Lung (tissue), 12 donors: Measurements from ENCODE around the gene IL6R. TPM values are rescaled to one million over a fixed set of nuclear protein-coding genes. Genes with fewer than 3 reads are reported as not detected.

Experiments
- ATAC-seq: fragments of 200-7000 bp; cut with Tn5 transposase; one replicate; pipeline ENCODE4 v1.9.1; 2020; ENCODE audit warnings: moderate number of reproducible peaks; ENCODE audit not compliant: insufficient read depth, low FRiP score
- DNase-seq, 3 donors: peaks; one replicate each; pipeline ENCODE4 v3.0.0-alpha.2; 2013 to 2017
- H3K27ac ChIP-seq, 2 donors: one replicate each; pipeline ENCODE4 v1.5.1; 2013; ENCODE audit warnings: mild to moderate bottlenecking in 2 of 2, moderate library complexity in 2 of 2, control low read depth in 1 of 2, inconsistent platforms in 1 of 2, low read depth in 1 of 2, low read length in 1 of 2
- H3K27me3 ChIP-seq, 3 donors: one replicate each; pipeline ENCODE4 v1.5.1; 2013; ENCODE audit warnings: low read length in 2 of 3; ENCODE audit not compliant: control insufficient read depth in 3 of 3, insufficient read depth in 3 of 3
- H3K36me3 ChIP-seq, 4 donors: one replicate each; pipeline ENCODE4 v1.5.1; 2013; ENCODE audit warnings: low read length in 4 of 4, mild to moderate bottlenecking in 1 of 4, moderate library complexity in 1 of 4; ENCODE audit not compliant: control insufficient read depth in 4 of 4, insufficient read depth in 4 of 4
- H3K4me1 ChIP-seq, 5 donors: one replicate each; pipeline ENCODE4 v1.5.1; 2013; ENCODE audit warnings: low read length in 5 of 5, mild to moderate bottlenecking in 2 of 5, moderate library complexity in 1 of 5; ENCODE audit not compliant: control insufficient read depth in 5 of 5, insufficient read depth in 5 of 5
- H3K4me3 ChIP-seq: one replicate; pipeline ENCODE4 v1.5.1; 2013; ENCODE audit warnings: mild to moderate bottlenecking, control low read depth, moderate library complexity
- H3K9ac ChIP-seq, 2 donors: one replicate each; pipeline ENCODE4 v1.5.1; 2013; ENCODE audit warnings: low read length in 2 of 2, control low read depth in 1 of 2; ENCODE audit not compliant: insufficient read depth in 1 of 2
- H3K9me3 ChIP-seq, 4 donors: one replicate each; pipeline ENCODE4 v1.5.1; 2013; ENCODE audit warnings: low read length in 3 of 4, mild to moderate bottlenecking in 1 of 4, moderate library complexity in 1 of 4; ENCODE audit not compliant: control insufficient read depth in 4 of 4, insufficient read depth in 3 of 4
- CTCF ChIP-seq: IDR thresholded peaks from 2 replicates; pipeline ENCODE4 v1.5.1; 2012; ENCODE audit warnings: mild to moderate bottlenecking; ENCODE audit errors: control extremely low read depth, extremely low read depth
- WGBS, 2 donors: extraction: QIAGEN DNeasy Blood & Tissue Kit; methylation state at CpG; one replicate each; pipeline ENCODE4 v1.1.7; 2013; 5-methylcytosine and 5-hydroxymethylcytosine counted together
- polyA plus RNA-seq, 2 donors: library from polyadenylated mRNA; stranded (reverse); fragments of 200-250 nt; gene quantifications; one replicate each; pipeline ENCODE4 v1.2.1, GENCODE V29; 2013
- total RNA-seq, 2 donors: library from RNA; depleted of rRNA in 1 of 2; stranded (reverse); fragments of >200 nt in 1 of 2; gene quantifications; one replicate each; pipeline ENCODE4 v1.2.1, GENCODE V29; 2014 to 2021
- donor health status: control.
- donor health status: control.
- donor health status: Bipolar disorder and iron deficiency.
- donor health status: healthy.
- donor health status: DM: yes; HTN: yes; CAD: no.

Gene IL6R
- total and polyA plus RNA-seq, 4 donors, result 12.3 to 79.7 (median 32.0) TPM

GRCh38 chr1:154456631-154457030, 51.5 kb downstream of the IL6R start:
- H3K9ac ChIP-seq, result no peak overlapping the region
- H3K27me3 ChIP-seq, result no peaks in the 10 kb centered on the region
- peaks cover 0 to 22% (median 3%) of the 10 kb centered on the region in 4 donors for H3K36me3 ChIP-seq
- DNase-seq (no peak), ATAC-seq (no peak)
- H3K4me1 ChIP-seq, result peaks cover 0 to 8% (median 5%) of the 10 kb centered on the region in 5 donors
- no peak overlapping the region for H3K27ac ChIP-seq
- no peak overlapping the region for H3K4me3 ChIP-seq
- WGBS, 2 donors, result 30 to 68% methylated on average over 6 of the region's 6 CpGs
- TF ChIP-seq CTCF, result no peak
- no peaks in the 10 kb centered on the region for H3K9me3 ChIP-seq

- Histone ChIP-seq H3K9me3 (no peaks in the 10 kb centered on the region), H3K4me1 (peaks cover 0 to 8% (median 0%) of the 10 kb centered on the region in 5 donors), H3K27ac (no peak overlapping the region), H3K36me3 (peaks cover 0 to 13% (median 3%) of the 10 kb centered on the region in 4 donors), H3K27me3 (no peaks in the 10 kb centered on the region), H3K9ac (no peak overlapping the region), H3K4me3 (no peak overlapping the region)
- no peak for TF ChIP-seq CTCF
- DNase-seq, result no peak
- no peak for ATAC-seq
Measured at GRCh38 chr1:154459080-154459479, 53.9 kb downstream of the IL6R start.

- Histone ChIP-seq H3K9me3 (no peaks in the 10 kb centered on the region), H3K27ac (no peak overlapping the region), H3K4me1 (peaks cover 0 to 8% (median 0%) of the 10 kb centered on the region in 5 donors), H3K4me3 (no peak overlapping the region), H3K27me3 (no peaks in the 10 kb centered on the region), H3K36me3 (peaks cover 0 to 17% (median 3%) of the 10 kb centered on the region in 4 donors), H3K9ac (no peak overlapping the region)
- DNase-seq (no peak), ATAC-seq (no peak)
- WGBS, 2 donors, result 71 to 78% methylated on average over 15 of the region's 15 CpGs
- TF ChIP-seq CTCF, result no peak
Measured at GRCh38 chr1:154460695-154461260, 55.6 kb downstream of the IL6R start.

- Histone ChIP-seq H3K4me1 (peaks cover 0 to 8% (median 0%) of the 10 kb centered on the region in 5 donors), H3K27me3 (no peaks in the 10 kb centered on the region), H3K27ac (peak overlapping the region in 1 of 2 donors; percentile 83), H3K4me3 (no peak overlapping the region), H3K9ac (no peak overlapping the region), H3K9me3 (no peaks in the 10 kb centered on the region), H3K36me3 (peaks cover 0 to 16% (median 3%) of the 10 kb centered on the region in 4 donors)
- ATAC-seq, result peak; percentile 24
- no peak for TF ChIP-seq CTCF
- WGBS, 2 donors, result 20 to 27% methylated on average over 4 of the region's 4 CpGs
- peak in 1 of 3 donors; percentile 54 for DNase-seq
Measured at GRCh38 chr1:154463512-154463990, 58.4 kb downstream of the IL6R start.
